B cell (primary cell): ENCODE measurements around the gene ILDR1.

Source experiments
- CTCF ChIP-seq: fragments of 200-600 bp; IDR thresholded peaks from one replicate; pipeline ENCODE4 v1.8.0; 2022; ENCODE audit warnings: antibody characterized with exemption, mild to moderate bottlenecking
- EZH2 ChIP-seq: IDR thresholded peaks from 2 replicates; pipeline ENCODE4 v1.6.1; 2012; ENCODE audit warnings: borderline replicate concordance, low read depth, mild to moderate bottlenecking, moderate library complexity, low read length; ENCODE audit not compliant: insufficient read depth, poor library complexity, severe bottlenecking

DNA sequence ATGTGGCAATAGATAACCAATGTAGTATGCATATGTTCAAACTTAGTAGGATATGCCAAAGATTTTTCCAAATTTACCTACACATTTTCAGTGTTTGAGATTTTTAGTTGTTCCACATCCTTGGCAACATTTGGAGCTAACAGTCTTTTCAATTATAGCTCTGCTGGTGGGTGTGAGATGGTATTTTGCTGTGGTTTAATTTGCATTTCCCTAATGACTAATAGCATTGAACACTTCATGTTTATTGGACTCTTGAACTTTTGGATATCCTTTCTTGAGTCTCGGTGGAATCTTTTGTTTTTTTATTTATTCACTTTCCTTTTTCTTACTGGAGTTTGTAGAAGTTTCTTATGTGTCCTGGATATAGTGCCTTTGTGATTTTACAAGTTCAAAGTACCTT, 11.0 kb upstream of the ILDR1 start:
- TF ChIP-seq CTCF (no peak), EZH2 (no peak)
